ENCODE results near the gene NAA38. TPM values are rescaled to one million over a fixed set of nuclear protein-coding genes. Genes with fewer than 3 reads are reported as not detected.

NAA38 gene
- total and polyA plus RNA-seq, 5 donors from 2014 or later: 23.6 to 192 (median 130) TPM

DNA sequence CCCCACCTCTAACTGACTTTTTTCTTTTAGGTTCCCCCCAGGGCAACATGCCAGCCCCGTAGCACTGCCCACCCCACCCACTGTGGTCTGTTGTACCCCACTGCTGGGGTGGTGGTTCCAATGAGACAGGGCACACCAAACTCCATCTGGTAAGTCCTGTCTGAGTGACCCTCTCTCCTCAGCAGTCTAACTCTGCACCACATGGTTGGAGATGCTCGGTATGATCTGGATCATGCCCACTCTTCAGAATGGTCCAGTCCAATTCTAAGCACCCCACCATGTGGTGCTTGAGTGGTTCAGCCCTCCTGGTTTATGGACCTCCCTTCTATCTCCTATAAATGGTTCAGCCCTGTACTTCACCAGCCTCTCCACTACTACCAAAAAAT, 17.5 kb downstream of the NAA38 start:
- no peaks in the 10 kb centered on the region for H3K36me3 ChIP-seq (ENCODE audit: control insufficient read depth, insufficient read depth, low read length)
- DNase-seq (peak in 1 of 3 donors; percentile 54), ATAC-seq (ENCODE audit: low read depth in 2 of 2) (no peak)
- H3K27me3 ChIP-seq (ENCODE audit: control insufficient read depth, insufficient read depth, low read length): no peaks in the 10 kb centered on the region
- Mint-ChIP-seq H3K36me3 (no peaks in the 10 kb centered on the region), H3K4me1 (peaks cover 5 to 72% (median 46%) of the 10 kb centered on the region in 4 donors), H3K4me3 (peak overlapping the region; percentile 70 to 94 (median 84)), H3K27me3 (peaks cover 31% of the 10 kb centered on the region), H3K27ac (peak overlapping the region; percentile 99 to 100 (median 99)), H3K9me3 (peaks cover 0 to 2% (median 0%) of the 10 kb centered on the region in 7 donors)
- H3K9me3 ChIP-seq (ENCODE audit: control insufficient read depth in 2 of 2, low read length in 2 of 2): no peaks in the 10 kb centered on the region
- H3K4me1 ChIP-seq (ENCODE audit: control insufficient read depth, insufficient read depth, low read length, poor library complexity, severe bottlenecking): peaks cover 83% of the 10 kb centered on the region
- peak overlapping the region; percentile 100 for H3K27ac ChIP-seq (ENCODE audit: insufficient read depth, low read length, poor library complexity, severe bottlenecking)
- H3K4me3 ChIP-seq (ENCODE audit: low read depth, low read length): no peak overlapping the region

- no peak overlapping the region for H3K4me3 ChIP-seq (ENCODE audit: low read depth, low read length)
- H3K36me3 Mint-ChIP-seq: no peaks in the 10 kb centered on the region
- H3K9me3 Mint-ChIP-seq: peaks cover 0 to 2% (median 0%) of the 10 kb centered on the region in 7 donors
- DNase-seq (peak in 1 of 3 donors; percentile 41), ATAC-seq (ENCODE audit: low read depth in 2 of 2) (no peak)
- H3K27me3 ChIP-seq (ENCODE audit: control insufficient read depth, insufficient read depth, low read length): no peaks in the 10 kb centered on the region
- H3K4me1 Mint-ChIP-seq: peaks cover 5 to 71% (median 46%) of the 10 kb centered on the region in 4 donors
- peaks cover 32% of the 10 kb centered on the region for H3K27me3 Mint-ChIP-seq
- peaks cover 82% of the 10 kb centered on the region for H3K4me1 ChIP-seq (ENCODE audit: control insufficient read depth, insufficient read depth, low read length, poor library complexity, severe bottlenecking)
- peak overlapping the region; percentile 100 for H3K27ac ChIP-seq (ENCODE audit: insufficient read depth, low read length, poor library complexity, severe bottlenecking)
- H3K27ac Mint-ChIP-seq: peak overlapping the region; percentile 99 to 100 (median 99)
- H3K4me3 Mint-ChIP-seq: peak overlapping the region; percentile 70 to 93 (median 80)
- H3K9me3 ChIP-seq (ENCODE audit: control insufficient read depth in 2 of 2, low read length in 2 of 2): no peaks in the 10 kb centered on the region
- H3K36me3 ChIP-seq (ENCODE audit: control insufficient read depth, insufficient read depth, low read length): no peaks in the 10 kb centered on the region
Measured at GRCh38 chr17:7839190-7839875, 18.0 kb downstream of the NAA38 start.

- ATAC-seq (ENCODE audit: low read depth in 2 of 2) (no peak), DNase-seq (peak in 1 of 3 donors; percentile 43)
- peak overlapping the region; percentile 94 to 99 (median 96) for H3K4me3 Mint-ChIP-seq
- no peaks in the 10 kb centered on the region for H3K36me3 Mint-ChIP-seq
- Histone ChIP-seq H3K4me1 (ENCODE audit: control insufficient read depth, insufficient read depth, low read length, poor library complexity, severe bottlenecking) (peaks cover 85% of the 10 kb centered on the region), H3K9me3 (ENCODE audit: control insufficient read depth in 2 of 2, low read length in 2 of 2) (no peaks in the 10 kb centered on the region), H3K4me3 (ENCODE audit: low read depth, low read length) (peak overlapping the region; percentile 75), H3K27ac (ENCODE audit: insufficient read depth, low read length, poor library complexity, severe bottlenecking) (peak overlapping the region; percentile 100), H3K27me3 (ENCODE audit: control insufficient read depth, insufficient read depth, low read length) (no peaks in the 10 kb centered on the region), H3K36me3 (ENCODE audit: control insufficient read depth, insufficient read depth, low read length) (no peaks in the 10 kb centered on the region)
- peaks cover 0 to 2% (median 0%) of the 10 kb centered on the region in 7 donors for H3K9me3 Mint-ChIP-seq
- H3K4me1 Mint-ChIP-seq: peaks cover 5 to 68% (median 48%) of the 10 kb centered on the region in 4 donors
- H3K27ac Mint-ChIP-seq: peak overlapping the region; percentile 94 to 100 (median 99)
- peaks cover 22% of the 10 kb centered on the region for H3K27me3 Mint-ChIP-seq
Measured at GRCh38 chr17:7838090-7839075, 19.0 kb downstream of the NAA38 start.

DNA sequence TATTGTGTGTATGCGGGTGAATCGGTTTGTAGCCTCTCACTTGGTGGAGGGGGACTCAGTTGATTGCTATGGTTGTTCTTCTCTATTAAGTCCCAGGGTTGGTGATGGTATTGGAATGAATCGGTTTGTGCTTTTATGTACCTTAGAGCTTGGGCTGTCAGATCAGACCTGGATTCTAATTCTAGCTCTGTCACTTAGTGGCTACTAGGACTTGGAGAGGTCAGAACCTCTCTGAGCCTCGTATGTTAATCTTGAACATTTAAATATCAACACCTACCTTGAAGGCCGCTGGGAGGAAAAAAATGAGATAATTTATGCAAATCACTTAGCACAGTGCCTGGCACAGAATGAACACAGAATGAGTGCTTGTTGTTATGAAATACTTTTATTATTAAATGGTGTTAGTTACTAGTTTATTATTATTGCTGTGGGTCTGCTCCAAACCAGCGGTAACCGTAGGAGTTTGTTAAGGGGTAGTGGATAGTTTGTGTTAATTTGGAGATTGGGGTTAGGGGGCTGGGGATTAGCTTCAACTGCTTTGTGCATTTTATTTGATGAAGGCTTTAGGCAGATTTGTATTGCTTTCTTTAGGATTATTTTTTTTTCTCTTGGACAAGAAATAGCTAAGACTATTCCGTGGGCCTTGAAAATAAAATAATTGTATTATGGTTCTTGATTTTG, 19.8 kb downstream of the NAA38 start:
- Histone ChIP-seq H3K27me3 (ENCODE audit: control insufficient read depth, insufficient read depth, low read length) (no peaks in the 10 kb centered on the region), H3K36me3 (ENCODE audit: control insufficient read depth, insufficient read depth, low read length) (no peaks in the 10 kb centered on the region), H3K9me3 (ENCODE audit: control insufficient read depth in 2 of 2, low read length in 2 of 2) (no peaks in the 10 kb centered on the region), H3K4me3 (ENCODE audit: low read depth, low read length) (peak overlapping the region; percentile 75), H3K4me1 (ENCODE audit: control insufficient read depth, insufficient read depth, low read length, poor library complexity, severe bottlenecking) (peaks cover 79% of the 10 kb centered on the region), H3K27ac (ENCODE audit: insufficient read depth, low read length, poor library complexity, severe bottlenecking) (peak overlapping the region; percentile 100)
- peaks cover 14% of the 10 kb centered on the region for H3K27me3 Mint-ChIP-seq
- H3K36me3 Mint-ChIP-seq: no peaks in the 10 kb centered on the region
- H3K9me3 Mint-ChIP-seq: peaks cover 0 to 2% (median 0%) of the 10 kb centered on the region in 7 donors
- ATAC-seq (ENCODE audit: low read depth in 2 of 2) (no peak), DNase-seq (peak in 2 of 3 donors; percentile 35 to 47)
- peaks cover 5 to 68% (median 49%) of the 10 kb centered on the region in 4 donors for H3K4me1 Mint-ChIP-seq
- H3K4me3 Mint-ChIP-seq: peak overlapping the region; percentile 94 to 99 (median 96)
- peak overlapping the region; percentile 61 to 100 (median 98) for H3K27ac Mint-ChIP-seq

DNA sequence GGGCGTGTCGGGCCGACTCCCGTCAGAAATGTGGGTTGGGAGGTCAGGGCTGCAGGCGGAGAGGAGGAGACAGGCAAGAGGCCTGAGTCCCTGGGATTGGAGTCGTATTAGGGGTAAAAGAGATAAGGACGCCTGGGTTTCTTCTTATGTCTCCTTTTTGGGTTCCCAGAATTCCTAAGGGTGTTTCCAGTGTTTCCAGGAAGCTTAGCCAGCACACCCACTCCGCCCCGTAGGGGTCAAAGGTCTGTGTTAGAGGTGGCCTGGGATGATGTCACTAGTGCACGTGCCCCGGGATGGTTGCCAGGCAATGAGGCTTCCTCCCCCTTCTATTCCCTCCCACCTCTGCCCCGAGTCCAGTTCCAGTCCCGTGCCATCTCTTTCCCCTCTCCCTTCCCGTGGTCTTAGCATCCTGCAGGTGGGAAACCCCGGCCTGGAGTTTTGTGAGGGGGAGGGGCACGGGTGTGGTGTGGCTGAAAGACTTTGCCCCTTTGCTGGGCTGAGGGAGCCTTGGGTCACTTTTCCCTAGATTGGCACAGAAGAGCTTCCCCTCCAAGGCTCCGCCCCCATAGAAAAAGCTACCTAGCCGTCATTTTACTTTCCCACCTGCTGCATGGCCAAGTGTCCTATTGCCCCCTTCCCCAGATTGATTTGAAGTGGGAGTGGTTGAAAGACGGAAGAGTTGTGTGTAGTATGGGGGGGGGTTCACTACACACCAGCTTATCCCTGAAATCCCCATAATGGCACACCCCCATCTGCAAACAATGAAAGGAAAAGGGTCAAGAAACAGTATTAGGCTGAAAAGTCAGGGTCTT, 20.6 kb downstream of the NAA38 start:
- no peaks in the 10 kb centered on the region for H3K36me3 ChIP-seq (ENCODE audit: control insufficient read depth, insufficient read depth, low read length)
- Mint-ChIP-seq H3K4me1 (peaks cover 5 to 62% (median 46%) of the 10 kb centered on the region in 4 donors), H3K9me3 (peaks cover 0 to 1% (median 0%) of the 10 kb centered on the region in 7 donors), H3K27ac (peak overlapping the region; percentile 91 to 100 (median 98)), H3K36me3 (no peaks in the 10 kb centered on the region), H3K4me3 (peak overlapping the region; percentile 94 to 99 (median 96)), H3K27me3 (peaks cover 7% of the 10 kb centered on the region)
- peaks cover 74% of the 10 kb centered on the region for H3K4me1 ChIP-seq (ENCODE audit: control insufficient read depth, insufficient read depth, low read length, poor library complexity, severe bottlenecking)
- peak; percentile 54 to 84 (median 71) for DNase-seq
- peak overlapping the region; percentile 100 for H3K27ac ChIP-seq (ENCODE audit: insufficient read depth, low read length, poor library complexity, severe bottlenecking)
- no peak for ATAC-seq (ENCODE audit: low read depth in 2 of 2)
- H3K4me3 ChIP-seq (ENCODE audit: low read depth, low read length): peak overlapping the region; percentile 75
- no peaks in the 10 kb centered on the region for H3K9me3 ChIP-seq (ENCODE audit: control insufficient read depth in 2 of 2, low read length in 2 of 2)
- no peaks in the 10 kb centered on the region for H3K27me3 ChIP-seq (ENCODE audit: control insufficient read depth, insufficient read depth, low read length)

DNA sequence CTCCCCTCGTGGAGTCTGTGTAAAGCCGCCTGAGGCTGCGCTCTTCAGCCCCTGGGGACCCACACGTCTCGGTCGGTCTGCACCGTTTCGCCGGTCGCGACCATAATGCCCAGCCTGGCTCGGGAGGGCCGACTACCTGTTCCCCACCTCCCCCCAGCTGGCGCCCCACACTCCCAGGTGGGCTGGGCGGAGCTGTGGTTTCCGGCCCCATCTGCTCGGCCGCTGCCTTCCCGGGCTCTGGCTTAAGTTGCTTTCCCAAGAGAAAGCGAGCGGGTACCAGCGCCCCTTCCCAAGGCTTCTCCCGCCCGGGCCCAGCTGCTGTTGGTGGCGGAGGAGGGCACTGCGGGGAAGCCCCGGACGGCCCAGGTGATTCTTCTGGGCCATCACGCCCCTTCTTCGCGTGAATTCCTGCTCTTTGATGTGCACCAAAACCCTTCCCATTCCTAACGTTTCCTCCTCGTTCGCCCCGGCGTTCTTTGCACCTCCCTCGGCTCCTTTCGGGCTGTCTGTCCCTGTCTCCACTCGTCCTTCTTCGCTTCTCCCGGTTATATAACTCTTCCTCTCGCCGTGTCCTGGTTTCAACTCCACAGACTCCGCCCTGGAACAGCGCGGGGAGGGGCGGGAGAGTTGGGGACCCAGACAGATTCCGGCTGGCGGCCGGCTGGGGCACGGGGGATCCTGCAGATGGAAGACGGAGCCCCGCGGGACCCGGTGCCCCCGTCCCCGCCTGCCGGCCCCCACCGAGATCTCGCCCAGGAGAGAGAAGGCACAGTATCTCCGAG, 21.4 kb downstream of the NAA38 start:
- Mint-ChIP-seq H3K4me1 (peaks cover 5 to 57% (median 43%) of the 10 kb centered on the region in 4 donors), H3K27me3 (peaks cover 11% of the 10 kb centered on the region), H3K4me3 (peak overlapping the region; percentile 94 to 99 (median 96)), H3K9me3 (peaks cover 0 to 1% (median 0%) of the 10 kb centered on the region in 7 donors), H3K36me3 (no peaks in the 10 kb centered on the region), H3K27ac (peak overlapping the region; percentile 91 to 100 (median 98))
- H3K36me3 ChIP-seq (ENCODE audit: control insufficient read depth, insufficient read depth, low read length): no peaks in the 10 kb centered on the region
- DNase-seq (peak in 1 of 3 donors; percentile 61), ATAC-seq (ENCODE audit: low read depth in 2 of 2) (no peak)
- H3K4me1 ChIP-seq (ENCODE audit: control insufficient read depth, insufficient read depth, low read length, poor library complexity, severe bottlenecking): peaks cover 66% of the 10 kb centered on the region
- H3K27ac ChIP-seq (ENCODE audit: insufficient read depth, low read length, poor library complexity, severe bottlenecking): peak overlapping the region; percentile 100
- H3K9me3 ChIP-seq (ENCODE audit: control insufficient read depth in 2 of 2, low read length in 2 of 2): no peaks in the 10 kb centered on the region
- no peaks in the 10 kb centered on the region for H3K27me3 ChIP-seq (ENCODE audit: control insufficient read depth, insufficient read depth, low read length)
- peak overlapping the region; percentile 79 for H3K4me3 ChIP-seq (ENCODE audit: low read depth, low read length)

All from CD4-positive, CD25-positive, alpha-beta regulatory T cell (primary cell).